Esophagus muscularis mucosa (tissue), 4 donors: Measurements from ENCODE around the gene SNAPC2. TPM values are rescaled to one million over a fixed set of nuclear protein-coding genes. Genes with fewer than 3 reads are reported as not detected.

Experiments used
- DNase-seq: peaks from one replicate; pipeline ENCODE4 v3.0.0-alpha.2; 2017; ENCODE audit errors: extremely low spot score
- H3K27ac ChIP-seq, 4 donors: fragments of 200-600 bp; sonication (generic); replicated peaks in 1 of 4; 1 replicate in 3 of 4; 2 replicates in 1 of 4; pipeline ENCODE4 v1.5.1; 2016 to 2019; ENCODE audit warnings: mild to moderate bottlenecking in 1 of 4
- H3K27me3 ChIP-seq, 4 donors: fragments of 200-600 bp; sonication (generic); one replicate each; pipeline versions ENCODE4 v1.5.1 to v1.6.0; 2016 to 2019
- H3K36me3 ChIP-seq, 4 donors: fragments of 200-600 bp; sonication (generic); one replicate each; pipeline ENCODE4 v1.5.1; 2016 to 2019
- H3K4me1 ChIP-seq, 4 donors: fragments of 200-600 bp; sonication (generic); one replicate each; pipeline ENCODE4 v1.5.1; 2016 to 2019
- H3K4me3 ChIP-seq, 4 donors: fragments of 200-600 bp; sonication (generic); 1 replicate in 2 of 4; 2 replicates in 2 of 4; pipeline ENCODE4 v1.5.1; 2016 to 2019; ENCODE audit warnings: mild to moderate bottlenecking in 4 of 4, moderate library complexity in 1 of 4
- H3K9me3 ChIP-seq, 4 donors: fragments of 200-600 bp; sonication (generic); 1 replicate in 3 of 4; 2 replicates in 1 of 4; pipeline ENCODE4 v1.5.1; 2016 to 2019
- CTCF ChIP-seq, 3 experiments: fragments of 200-600 bp in 2 of 3; fragments of 450-650 bp in 1 of 3; sonication (generic) in 2 of 3; IDR thresholded peaks; one replicate each; pipeline ENCODE4 v1.5.1; 2017 to 2019; ENCODE audit warnings: antibody characterized with exemption in 3 of 3, mild to moderate bottlenecking in 2 of 3, moderate library complexity in 1 of 3
- EP300 ChIP-seq: sonication (generic); formaldehyde crosslinking; IDR thresholded peaks from one replicate; pipeline ENCODE4 v1.6.1; 2017; ENCODE audit warnings: antibody characterized with exemption
- POLR2A ChIP-seq: fragments of 450-650 bp; IDR thresholded peaks from one replicate; pipeline ENCODE4 v1.6.1; 2017; ENCODE audit warnings: antibody characterized with exemption, moderate library complexity, mild to moderate bottlenecking, low read depth
- POLR2AphosphoS5 ChIP-seq, 2 donors: sonication (generic); formaldehyde crosslinking; IDR thresholded peaks; one replicate each; pipeline ENCODE4 v1.6.1; 2017; ENCODE audit warnings: antibody characterized with exemption in 2 of 2
- WGBS: methylation state at CpG from one replicate; pipeline ENCODE4 v1.1.5; 2018; 5-methylcytosine and 5-hydroxymethylcytosine counted together
- intact Hi-C: fragments of 100-400 bp; cut with DNase I; formaldehyde crosslinking; loops from one replicate; pipeline ENCODE4 v1.15.1; 2023
- total RNA-seq, 4 donors: library from RNA; depleted of rRNA; stranded (reverse); fragments of >200 nt; gene quantifications; one replicate each; pipeline versions ENCODE4 v1.1.0 to v1.2.1, GENCODE V29; 2016

SNAPC2 gene
- total RNA-seq, 4 donors from 2014 or later = 32.4 to 47.2 (median 35.0) TPM

- H3K4me1 ChIP-seq = peaks cover 22 to 27% (median 26%) of the 10 kb centered on the region in 4 donors
- WGBS = 50% methylated on average over 3 of the region's 3 CpGs
- no peak for TF ChIP-seq CTCF (IDR thresholded peaks at IDR 0.05)
- TF ChIP-seq POLR2AphosphoS5 (IDR thresholded peaks at IDR 0.05) = no peak
- no peak for TF ChIP-seq POLR2A
- TF ChIP-seq EP300 = no peak
- H3K9me3 ChIP-seq = no peaks in the 10 kb centered on the region
- H3K27ac ChIP-seq = no peak overlapping the region
- intact Hi-C loops = no loop called here
- H3K4me3 ChIP-seq = no peak overlapping the region
- H3K27me3 ChIP-seq = peaks cover 0 to 11% (median 0%) of the 10 kb centered on the region in 4 donors
- DNase-seq = no peak
- H3K36me3 ChIP-seq = peaks cover 3 to 11% (median 6%) of the 10 kb centered on the region in 4 donors
Observed at GRCh38 chr19:7900931-7901330, 19.2 kb upstream of the SNAPC2 start.

GRCh38 chr19:7901337-7901736 lies 18.8 kb upstream of the SNAPC2 start:
- TF ChIP-seq POLR2AphosphoS5 (IDR thresholded peaks at IDR 0.05) (no peak), CTCF (IDR thresholded peaks at IDR 0.05) (no peak), EP300 (no peak), POLR2A (no peak)
- WGBS = 89% methylated on average over 7 of the region's 7 CpGs
- Histone ChIP-seq H3K27me3 (peaks cover 0 to 11% (median 0%) of the 10 kb centered on the region in 4 donors), H3K4me1 (peaks cover 26 to 31% (median 30%) of the 10 kb centered on the region in 4 donors), H3K4me3 (no peak overlapping the region), H3K36me3 (peaks cover 7 to 15% (median 10%) of the 10 kb centered on the region in 4 donors), H3K9me3 (no peaks in the 10 kb centered on the region), H3K27ac (no peak overlapping the region)
- no peak for DNase-seq
- intact Hi-C loops = no loop called here

- no peaks in the 10 kb centered on the region for H3K9me3 ChIP-seq
- intact Hi-C loops = no loop called here
- H3K36me3 ChIP-seq = peaks cover 11 to 27% (median 18%) of the 10 kb centered on the region in 4 donors
- H3K27me3 ChIP-seq = peaks cover 0 to 11% (median 0%) of the 10 kb centered on the region in 4 donors
- H3K4me1 ChIP-seq = peaks cover 34 to 46% (median 45%) of the 10 kb centered on the region in 4 donors
- WGBS = 36% methylated on average over 17 of the region's 20 CpGs
- TF ChIP-seq POLR2AphosphoS5 (IDR thresholded peaks at IDR 0.05) = no peak
- no peak for TF ChIP-seq CTCF (IDR thresholded peaks at IDR 0.05)
- no peak for TF ChIP-seq POLR2A
- TF ChIP-seq EP300 = no peak
- peak overlapping the region; percentile 88 to 91 (median 90) for H3K27ac ChIP-seq
- H3K4me3 ChIP-seq = peak overlapping the region; percentile 64 to 89 (median 72)
- no peak for DNase-seq
Observed at GRCh38 chr19:7902796-7903243, 17.3 kb upstream of the SNAPC2 start.

- H3K27ac ChIP-seq = peak within 1 kb of the TSS; percentile 88 to 91 (median 90)
- H3K4me3 ChIP-seq = peak within 1 kb of the TSS; percentile 64 to 89 (median 72)
- 0% methylated on average over 2 of the region's 89 CpGs for WGBS
- no peaks in the 10 kb centered on the region for H3K9me3 ChIP-seq
- H3K36me3 ChIP-seq = peaks cover 11 to 29% (median 20%) of the 10 kb centered on the region in 4 donors
- intact Hi-C loops = no loop called here
- TF ChIP-seq POLR2AphosphoS5 (IDR thresholded peaks at IDR 0.05) (peak; percentile 92 to 99), POLR2A (peak; percentile 80), EP300 (no peak), CTCF (IDR thresholded peaks at IDR 0.05) (peak; percentile 45 to 88 (median 68))
- H3K27me3 ChIP-seq = peaks cover 0 to 11% (median 0%) of the 10 kb centered on the region in 4 donors
- peaks cover 34 to 52% (median 49%) of the 10 kb centered on the region in 4 donors for H3K4me1 ChIP-seq
- DNase-seq = peak; percentile 100
Observed at GRCh38 chr19:7903244-7904073, 16.7 kb upstream of the SNAPC2 start, which contains the start of gene MAP2K7. Gene MAP2K7, plus strand, starts transcription at chr19:7903877. Its CDS starts 68 bp downstream, at chr19:7903945.
